ENCODE data around the gene SECISBP2.

Gene SECISBP2

DNA sequence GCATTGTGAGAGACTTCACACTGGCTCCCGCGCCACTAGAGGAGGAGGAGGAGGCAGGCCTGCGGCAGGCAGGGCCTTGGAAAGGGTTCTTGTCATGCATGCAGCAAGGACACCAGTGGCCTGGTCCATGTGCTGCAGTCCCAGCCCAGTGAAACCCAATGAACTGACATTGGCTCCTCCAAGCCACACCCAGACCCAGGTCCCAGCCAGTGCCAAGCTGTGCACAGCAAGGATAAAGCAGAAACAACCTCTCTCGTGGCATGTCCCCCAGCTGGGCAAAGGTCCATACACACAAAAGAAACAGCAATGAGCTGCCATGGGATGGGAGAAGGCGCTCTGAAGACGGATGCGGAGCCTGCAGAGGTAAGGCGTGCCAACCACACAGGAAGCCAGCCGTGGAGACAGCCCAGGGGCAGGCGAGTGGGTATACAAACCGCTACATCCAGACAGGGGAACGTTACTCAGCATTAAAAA lies 90.4 kb downstream of the SECISBP2 start:
- DNase-seq (ENCODE audit: low read depth): peak; percentile 64
